Right lobe of liver (tissue), 4 donors: ENCODE data around the gene ABCD4.

Experiments used
- POLR2A ChIP-seq: fragments of 450-650 bp; IDR thresholded peaks from one replicate; pipeline ENCODE4 v1.6.1; 2017; ENCODE audit warnings: antibody characterized with exemption, mild to moderate bottlenecking
- TF ChIP-seq, protein P1 (sequence below), 4 donors: fragments of 200-600 bp in 3 of 4; fragments of 450-650 bp in 1 of 4; IDR thresholded peaks; one replicate each; pipeline versions ENCODE4 v1.5.1 to v1.8.0; 2016 to 2022; ENCODE audit warnings: antibody characterized with exemption in 4 of 4, mild to moderate bottlenecking in 2 of 4
- donor health status: DM: no; HTN: no; CAD: no.
- donor health status: DM: no; HTN: no; CAD: no.
- donor health status: DM: no; HTN: yes; CAD: no.

DNA sequence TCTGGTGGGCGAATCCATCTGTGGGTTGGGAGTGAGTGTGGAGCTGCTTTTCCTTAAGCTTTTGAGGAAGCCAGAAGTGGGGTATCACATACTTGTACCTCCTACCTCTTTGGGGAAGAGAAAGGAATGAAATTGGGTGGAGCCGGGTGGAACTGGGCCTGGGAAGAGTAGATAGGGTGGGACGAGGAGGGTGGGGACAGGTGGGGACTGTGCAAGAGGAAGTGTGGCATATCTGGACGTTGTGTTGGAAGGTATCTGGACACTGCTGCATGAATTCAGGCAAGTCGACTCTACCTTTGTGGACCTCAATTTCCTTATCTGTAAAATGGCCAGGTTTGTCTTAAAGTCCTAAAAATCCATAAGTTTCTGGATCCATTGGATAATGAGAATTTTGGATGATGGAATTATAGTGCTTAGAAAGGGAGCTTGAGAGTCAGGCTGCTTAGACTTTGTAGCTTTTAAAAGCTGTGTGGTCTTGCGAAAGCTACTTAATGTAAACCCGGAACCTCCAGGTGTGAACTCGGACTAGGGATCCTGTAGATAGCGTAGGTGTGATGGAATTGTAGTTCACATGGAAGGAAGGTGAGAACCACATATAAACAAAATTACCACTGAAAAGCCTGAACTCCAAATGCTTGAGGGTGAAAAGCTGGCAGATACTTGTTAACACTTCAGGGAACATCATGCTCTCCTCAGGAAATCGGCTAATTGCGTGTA, 47.6 kb upstream of the ABCD4 start:
- TF ChIP-seq, protein P1, sequence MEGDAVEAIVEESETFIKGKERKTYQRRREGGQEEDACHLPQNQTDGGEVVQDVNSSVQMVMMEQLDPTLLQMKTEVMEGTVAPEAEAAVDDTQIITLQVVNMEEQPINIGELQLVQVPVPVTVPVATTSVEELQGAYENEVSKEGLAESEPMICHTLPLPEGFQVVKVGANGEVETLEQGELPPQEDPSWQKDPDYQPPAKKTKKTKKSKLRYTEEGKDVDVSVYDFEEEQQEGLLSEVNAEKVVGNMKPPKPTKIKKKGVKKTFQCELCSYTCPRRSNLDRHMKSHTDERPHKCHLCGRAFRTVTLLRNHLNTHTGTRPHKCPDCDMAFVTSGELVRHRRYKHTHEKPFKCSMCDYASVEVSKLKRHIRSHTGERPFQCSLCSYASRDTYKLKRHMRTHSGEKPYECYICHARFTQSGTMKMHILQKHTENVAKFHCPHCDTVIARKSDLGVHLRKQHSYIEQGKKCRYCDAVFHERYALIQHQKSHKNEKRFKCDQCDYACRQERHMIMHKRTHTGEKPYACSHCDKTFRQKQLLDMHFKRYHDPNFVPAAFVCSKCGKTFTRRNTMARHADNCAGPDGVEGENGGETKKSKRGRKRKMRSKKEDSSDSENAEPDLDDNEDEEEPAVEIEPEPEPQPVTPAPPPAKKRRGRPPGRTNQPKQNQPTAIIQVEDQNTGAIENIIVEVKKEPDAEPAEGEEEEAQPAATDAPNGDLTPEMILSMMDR (IDR thresholded peaks at IDR 0.05) = no peak
- TF ChIP-seq POLR2A = no peak
